CD4-positive, alpha-beta memory T cell (primary cell): ENCODE results near the gene PPIL1. TPM values are rescaled to one million over a fixed set of nuclear protein-coding genes. Genes with fewer than 3 reads are reported as not detected.

Experiments used
- CTCF ChIA-PET: fragments of 350-600 bp; sonication (Branson Sonifier 250); formaldehyde crosslinking; loops from one replicate; lab custom pipeline; 2021; ENCODE audit warnings: inconsistent platforms; ENCODE audit not compliant: partially characterized antibody; lab: Charles Lee
- POLR2A ChIA-PET: fragments of 350-600 bp; sonication (Branson Sonifier 250); formaldehyde crosslinking; loops from one replicate; lab custom pipeline; 2021; ENCODE audit not compliant: partially characterized antibody; lab: Charles Lee
- DNase-seq, 5 donors: peaks; one replicate each; pipeline versions ENCODE4 v3.0.0 to v3.0.0-alpha.2; 2020 to 2022; ENCODE audit warnings: mixed read lengths in 1 of 5
- H3K27ac ChIP-seq: one replicate; pipeline ENCODE4 v1.7.0; 2013; ENCODE audit warnings: low read depth, low read length
- H3K27me3 ChIP-seq: 2 replicates; pipeline ENCODE4 v1.7.0; 2013; ENCODE audit warnings: mild to moderate bottlenecking, low read length, moderate library complexity; ENCODE audit not compliant: insufficient read depth
- H3K36me3 ChIP-seq: 2 replicates; pipeline ENCODE4 v1.7.0; 2013; ENCODE audit warnings: mild to moderate bottlenecking, low read length, moderate library complexity; ENCODE audit not compliant: insufficient read depth
- H3K4me1 ChIP-seq: 2 replicates; pipeline ENCODE4 v1.7.0; 2013; ENCODE audit warnings: mild to moderate bottlenecking, low read length, moderate library complexity; ENCODE audit not compliant: insufficient read depth
- H3K4me3 ChIP-seq, 2 donors: one replicate each; pipeline ENCODE4 v1.7.0; 2013; ENCODE audit warnings: low read length in 2 of 2, mild to moderate bottlenecking in 1 of 2
- H3K9me3 ChIP-seq, 2 donors: one replicate each; pipeline ENCODE4 v1.7.0; 2013; ENCODE audit warnings: low read length in 2 of 2, control low read depth in 1 of 2; ENCODE audit not compliant: control insufficient read depth in 1 of 2
- H3K27ac Mint-ChIP-seq, 7 donors: one replicate each; pipeline ENCODE4 v1.8.0; 2020 to 2021; ENCODE audit warnings: mixed read lengths in 7 of 7, mild to moderate bottlenecking in 6 of 7, inconsistent platforms in 3 of 7, moderate library complexity in 3 of 7
- H3K27me3 Mint-ChIP-seq, 2 donors: one replicate each; pipeline ENCODE4 v1.8.0; 2020 to 2021; ENCODE audit warnings: mixed read lengths in 2 of 2
- H3K36me3 Mint-ChIP-seq, 2 donors: one replicate each; pipeline ENCODE4 v1.8.0; 2020 to 2021; ENCODE audit warnings: mixed read lengths in 2 of 2, inconsistent platforms in 1 of 2, mild to moderate bottlenecking in 1 of 2
- H3K4me1 Mint-ChIP-seq, 4 donors: one replicate each; pipeline ENCODE4 v1.8.0; 2020 to 2021; ENCODE audit warnings: mixed read lengths in 4 of 4, mild to moderate bottlenecking in 1 of 4
- H3K4me3 Mint-ChIP-seq, 8 donors: one replicate each; pipeline ENCODE4 v1.8.0; 2020 to 2021; ENCODE audit warnings: mixed read lengths in 8 of 8, mild to moderate bottlenecking in 7 of 8, moderate library complexity in 6 of 8, inconsistent platforms in 3 of 8
- H3K9me3 Mint-ChIP-seq, 8 donors: one replicate each; pipeline ENCODE4 v1.8.0; 2020 to 2021; ENCODE audit warnings: mixed read lengths in 8 of 8, mild to moderate bottlenecking in 5 of 8, inconsistent platforms in 3 of 8, moderate library complexity in 1 of 8
- intact Hi-C: fragments of 100-400 bp; cut with micrococcal nuclease; formaldehyde crosslinking; loops from one replicate; pipeline ENCODE4 v1.15.1; 2023
- polyA plus RNA-seq, 2 donors: library from polyadenylated mRNA; unstranded; fragments of 300-500 nt; fragmentation: Illumina TruSeq; gene quantifications; one replicate each; pipeline ENCODE4 v1.2.3, GENCODE V29; 2021
- total RNA-seq, 2 experiments: library from RNA; stranded (reverse); gene quantifications; one replicate each; pipeline ENCODE4 v1.2.3, GENCODE V29; 2021

The PPIL1 gene
- total and polyA plus RNA-seq, 4 experiments from 2014 or later, result 8.4 to 19.7 (median 13.9) TPM

DNA sequence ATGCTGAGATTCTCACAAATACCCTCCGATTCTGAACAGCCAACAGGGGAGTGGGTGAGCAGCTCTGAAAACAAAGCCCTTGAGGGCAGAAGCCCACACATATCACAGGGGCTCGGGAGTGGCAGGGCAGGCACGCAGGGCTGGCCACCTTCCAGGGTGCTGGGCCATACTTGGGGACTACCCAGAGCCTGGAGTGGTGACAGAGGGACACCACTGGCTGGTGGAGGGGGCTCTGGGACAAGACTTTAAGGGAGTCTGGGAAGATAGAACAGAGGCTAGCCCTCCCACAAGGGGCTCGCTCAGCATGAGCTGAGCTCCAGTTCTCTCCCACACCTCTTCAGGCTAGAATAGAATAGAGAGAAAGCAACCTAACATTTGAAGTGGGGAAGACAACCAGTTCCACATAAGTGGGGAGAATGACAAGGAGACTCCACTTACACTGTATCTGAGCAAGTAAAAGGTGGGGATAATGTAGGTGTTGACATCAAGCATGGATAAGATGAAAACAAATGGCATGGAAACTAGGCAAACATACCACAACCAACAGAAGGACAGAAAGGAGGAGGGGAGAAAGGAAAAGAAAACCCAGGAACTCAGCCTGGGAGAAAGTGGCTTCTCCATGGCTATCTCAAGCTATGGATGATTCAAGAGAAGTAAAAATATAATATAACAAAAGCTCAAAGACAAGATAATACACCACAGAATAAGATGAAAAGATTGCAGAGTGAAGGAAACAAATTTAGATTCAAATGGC is 7.0 kb downstream of the PPIL1 start:
- no peak overlapping the region for H3K4me3 ChIP-seq
- no peak for DNase-seq
- no peaks in the 10 kb centered on the region for H3K9me3 ChIP-seq
- no peak overlapping the region for H3K27ac ChIP-seq
- peaks cover 66 to 67% of the 10 kb centered on the region in 2 donors for H3K36me3 Mint-ChIP-seq
- intact Hi-C loops, result no loop called here
- peak overlapping the region in 1 of 8 donors; percentile 5 for H3K4me3 Mint-ChIP-seq
- peaks cover 4% of the 10 kb centered on the region for H3K36me3 ChIP-seq
- ChIA-PET POLR2A (no interaction called here), CTCF (interaction anchor here (0.6 to 4.1 kb wide), 3 partner anchors 15 to 20 kb away, joined by 3 to 20 read pairs (median 3); no protein-coding TSS in a partner anchor)
- no peaks in the 10 kb centered on the region for H3K9me3 Mint-ChIP-seq
- H3K4me1 Mint-ChIP-seq, result peaks cover 35 to 63% (median 38%) of the 10 kb centered on the region in 4 donors
- peaks cover 17% of the 10 kb centered on the region for H3K4me1 ChIP-seq
- no peaks in the 10 kb centered on the region for H3K27me3 Mint-ChIP-seq
- peak overlapping the region in 3 of 7 donors; percentile 1 to 71 (median 43) for H3K27ac Mint-ChIP-seq
- no peaks in the 10 kb centered on the region for H3K27me3 ChIP-seq

DNA sequence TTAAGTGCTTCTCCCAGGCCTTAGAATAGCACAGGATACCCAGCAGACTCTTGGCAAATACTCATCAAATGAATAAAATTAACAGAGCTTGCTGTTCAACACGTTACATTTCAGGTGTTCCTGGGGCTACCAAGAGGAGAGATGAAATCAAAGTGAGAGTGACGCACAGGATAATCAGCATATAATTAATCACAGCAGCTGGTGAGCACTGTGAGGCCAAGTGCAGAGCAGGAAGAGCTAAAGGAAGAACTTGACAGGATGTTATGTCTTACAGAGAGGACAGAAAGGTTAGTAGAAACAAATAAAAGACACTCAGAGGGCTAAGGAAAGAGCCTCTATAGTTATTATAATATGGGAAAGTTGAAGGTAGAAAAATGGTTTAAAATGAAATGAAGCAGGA is 8.8 kb downstream of the PPIL1 start:
- H3K4me1 ChIP-seq, result peaks cover 16% of the 10 kb centered on the region
- Mint-ChIP-seq H3K36me3 (peaks cover 65 to 72% of the 10 kb centered on the region in 2 donors), H3K4me1 (peaks cover 30 to 60% (median 38%) of the 10 kb centered on the region in 4 donors), H3K27ac (peak overlapping the region in 4 of 7 donors; percentile 20 to 85 (median 50)), H3K27me3 (no peaks in the 10 kb centered on the region), H3K9me3 (no peaks in the 10 kb centered on the region), H3K4me3 (peak overlapping the region in 1 of 8 donors; percentile 66)
- intact Hi-C loops, result no loop called here
- ChIA-PET POLR2A (interaction anchor here (1.0 to 5.1 kb wide), 2 partner anchors 9 to 20 kb away, joined by 3 to 22 read pairs; partner anchors contain the start of genes C6orf89 and PPIL1), CTCF (interaction anchor here (1.9 to 4.1 kb wide), 3 partner anchors 9 to 98 kb away, joined by 4 to 20 read pairs (median 9); partner anchors contain the start of gene PPIL1)
- peaks cover 6% of the 10 kb centered on the region for H3K36me3 ChIP-seq
- H3K27ac ChIP-seq, result no peak overlapping the region
- no peak overlapping the region for H3K4me3 ChIP-seq
- DNase-seq, result peak in 2 of 5 donors; percentile 15 to 20
- H3K9me3 ChIP-seq, result no peaks in the 10 kb centered on the region
- H3K27me3 ChIP-seq, result no peaks in the 10 kb centered on the region

GRCh38 chr6:36863670-36864540 is 10.7 kb downstream of the PPIL1 start:
- peaks cover 53 to 66% of the 10 kb centered on the region in 2 donors for H3K36me3 Mint-ChIP-seq
- ChIA-PET POLR2A (interaction anchor here (5.1 kb wide), 1 partner anchor 11 kb away, joined by 22 read pairs; the partner anchor contains the start of gene PPIL1), CTCF (interaction anchor here (1.3 to 4.1 kb wide), 4 partner anchors 10 to 346 kb away, joined by 3 to 20 read pairs (median 6); partner anchors contain the start of gene PPIL1)
- H3K36me3 ChIP-seq, result peaks cover 6% of the 10 kb centered on the region
- no peak overlapping the region for H3K4me3 ChIP-seq
- H3K27me3 Mint-ChIP-seq, result no peaks in the 10 kb centered on the region
- peaks cover 29 to 53% (median 32%) of the 10 kb centered on the region in 4 donors for H3K4me1 Mint-ChIP-seq
- H3K27ac Mint-ChIP-seq, result peak overlapping the region in 3 of 7 donors; percentile 7 to 61 (median 9)
- intact Hi-C loops, result no loop called here
- H3K4me3 Mint-ChIP-seq, result no peak overlapping the region
- H3K27ac ChIP-seq, result no peak overlapping the region
- H3K9me3 Mint-ChIP-seq, result no peaks in the 10 kb centered on the region
- peaks cover 16% of the 10 kb centered on the region for H3K4me1 ChIP-seq
- no peak for DNase-seq
- no peaks in the 10 kb centered on the region for H3K9me3 ChIP-seq
- H3K27me3 ChIP-seq, result no peaks in the 10 kb centered on the region

- H3K27ac ChIP-seq, result no peak overlapping the region
- ChIA-PET CTCF (interaction anchor here (0.9 to 1.7 kb wide), 3 partner anchors 11 to 347 kb away, joined by 3 to 4 read pairs (median 3); no protein-coding TSS in a partner anchor), POLR2A (interaction anchor here (5.1 kb wide), 1 partner anchor 12 kb away, joined by 22 read pairs; the partner anchor contains the start of gene PPIL1)
- H3K9me3 ChIP-seq, result no peaks in the 10 kb centered on the region
- H3K4me1 ChIP-seq, result peaks cover 16% of the 10 kb centered on the region
- no peak for DNase-seq
- Mint-ChIP-seq H3K9me3 (no peaks in the 10 kb centered on the region), H3K36me3 (peaks cover 48 to 66% of the 10 kb centered on the region in 2 donors), H3K4me1 (peaks cover 25 to 49% (median 30%) of the 10 kb centered on the region in 4 donors), H3K4me3 (no peak overlapping the region), H3K27ac (peak overlapping the region in 2 of 7 donors; percentile 36 to 69), H3K27me3 (no peaks in the 10 kb centered on the region)
- H3K4me3 ChIP-seq, result no peak overlapping the region
- intact Hi-C loops, result no loop called here
- peaks cover 6% of the 10 kb centered on the region for H3K36me3 ChIP-seq
- H3K27me3 ChIP-seq, result no peaks in the 10 kb centered on the region
These were observed 11.7 kb downstream of the PPIL1 start for GRCh38 chr6:36862848-36863382.

GRCh38 chr6:36862164-36862847 is 12.3 kb downstream of the PPIL1 start:
- DNase-seq, result no peak
- no peak overlapping the region for H3K4me3 Mint-ChIP-seq

GRCh38 chr6:36860126-36860525 is 14.5 kb downstream of the PPIL1 start:
- peaks cover 11 to 23% (median 14%) of the 10 kb centered on the region in 4 donors for H3K4me1 Mint-ChIP-seq
- H3K27ac Mint-ChIP-seq, result no peak overlapping the region
- no peak overlapping the region for H3K4me3 Mint-ChIP-seq
- no peaks in the 10 kb centered on the region for H3K27me3 Mint-ChIP-seq
- ChIA-PET POLR2A (no interaction called here), CTCF (interaction anchor here (0.6 to 1.0 kb wide), 5 partner anchors 10 to 845 kb away, joined by 3 to 4 read pairs (median 3); partner anchors contain the start of gene C6orf89)
- DNase-seq, result no peak
- Histone ChIP-seq H3K27me3 (no peaks in the 10 kb centered on the region), H3K27ac (no peak overlapping the region), H3K4me3 (no peak overlapping the region), H3K4me1 (no peaks in the 10 kb centered on the region), H3K9me3 (no peaks in the 10 kb centered on the region), H3K36me3 (peaks cover 21% of the 10 kb centered on the region)
- intact Hi-C loops, result no loop called here
- H3K9me3 Mint-ChIP-seq, result no peaks in the 10 kb centered on the region
- peaks cover 48 to 63% of the 10 kb centered on the region in 2 donors for H3K36me3 Mint-ChIP-seq

More at GRCh38 chr6:36862164-36862847, 12.3 kb downstream of the PPIL1 start:
- no peaks in the 10 kb centered on the region for H3K9me3 Mint-ChIP-seq
- H3K36me3 ChIP-seq, result peaks cover 6% of the 10 kb centered on the region
- H3K9me3 ChIP-seq, result no peaks in the 10 kb centered on the region
- no peak overlapping the region for H3K4me3 ChIP-seq
- H3K27me3 ChIP-seq, result no peaks in the 10 kb centered on the region
- H3K36me3 Mint-ChIP-seq, result peaks cover 45 to 60% of the 10 kb centered on the region in 2 donors
- no peak overlapping the region for H3K27ac ChIP-seq
- POLR2A ChIA-PET, result interaction anchor here (5.1 kb wide), 1 partner anchor 12 kb away, joined by 22 read pairs; the partner anchor contains the start of gene PPIL1
- H3K27me3 Mint-ChIP-seq, result no peaks in the 10 kb centered on the region
- intact Hi-C loops, result no loop called here
- peaks cover 20 to 43% (median 25%) of the 10 kb centered on the region in 4 donors for H3K4me1 Mint-ChIP-seq
- CTCF ChIA-PET, result interaction anchor here (0.9 to 1.7 kb wide), 3 partner anchors 11 to 348 kb away, joined by 3 to 4 read pairs (median 3); no protein-coding TSS in a partner anchor
- peak overlapping the region in 3 of 7 donors; percentile 6 to 53 (median 25) for H3K27ac Mint-ChIP-seq
- H3K4me1 ChIP-seq, result peaks cover 16% of the 10 kb centered on the region
